GM21423 (cell line): ENCODE results near the gene FAM3C.
"Not testable (repeated sequence)": the region's sequence is repeated elsewhere in the genome, so short reads cannot be mapped to it uniquely, and the experiment has no call there.

Experiments
- ATAC-seq: cut with Tn5 transposase; IDR thresholded peaks from one replicate; pipeline ENCODE4 v1.9.1; 2021; ENCODE audit warnings: mild to moderate bottlenecking, moderate library complexity; ENCODE audit not compliant: unreplicated experiment

FAM3C gene

GRCh38 chr7:121395961-121396757 lies at the start of gene FAM3C:
FAM3C (minus strand) TSS chr7:121396308; CDS start chr7:121382969, 13,339 bp downstream.
- peak; percentile 81 for ATAC-seq

- ATAC-seq = no peak
These were observed 46.7 kb upstream of the FAM3C start for GRCh38 chr7:121442845-121443244.

DNA sequence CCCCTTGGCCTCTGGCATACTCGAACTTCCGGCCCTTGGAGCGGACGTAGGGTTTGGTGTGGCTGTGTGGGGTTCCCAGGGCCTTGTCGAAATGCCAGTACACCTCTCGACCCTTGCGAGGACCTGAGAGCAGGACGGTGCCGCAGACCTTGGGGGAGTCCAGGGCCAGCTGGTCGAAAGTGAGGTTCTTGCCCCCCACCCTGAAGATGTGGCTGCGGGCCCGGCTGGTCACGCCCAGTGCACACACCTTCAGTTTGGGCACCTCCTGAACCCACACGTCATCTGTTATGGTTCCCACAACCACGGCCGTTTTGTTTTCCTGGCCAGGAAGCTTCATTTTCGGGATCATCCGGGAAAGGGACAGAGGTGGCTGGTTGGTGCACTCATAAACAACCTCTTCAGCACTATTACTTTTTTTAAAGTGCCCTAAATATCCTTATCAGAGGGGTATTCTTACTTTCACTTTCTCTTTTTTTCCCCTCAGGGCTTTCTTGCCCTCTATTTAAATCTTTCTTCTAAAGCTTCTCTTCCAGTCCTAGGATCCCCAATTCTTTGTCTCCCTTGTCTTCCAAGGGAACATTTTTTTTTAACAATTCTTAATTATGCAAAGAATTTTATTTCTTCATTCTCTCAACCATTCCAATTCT lies 44.9 kb upstream of the FAM3C start:
- no peak for ATAC-seq

GRCh38 chr7:121438043-121438955 lies 42.2 kb upstream of the FAM3C start:
- peak; percentile 44 for ATAC-seq

DNA sequence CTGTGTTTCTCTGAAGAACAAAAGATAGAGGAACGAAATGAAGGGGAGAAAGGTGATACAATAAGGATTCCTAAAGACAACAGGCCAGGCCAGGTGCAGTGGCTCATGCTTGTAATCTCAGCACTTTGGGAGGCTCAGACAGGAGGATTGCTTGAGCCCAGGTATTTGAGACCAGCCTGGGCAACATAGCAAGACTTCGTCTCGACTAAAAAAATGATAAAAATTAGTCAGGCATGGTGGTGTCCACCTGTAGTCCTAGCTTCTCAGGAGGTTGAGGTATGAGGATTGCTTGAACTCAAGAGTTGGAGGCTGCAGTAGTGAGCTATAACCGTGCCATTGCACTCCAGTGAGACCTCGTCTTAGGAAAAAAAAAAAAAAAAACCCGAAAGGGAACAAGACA lies 41.4 kb upstream of the FAM3C start:
- no peak for ATAC-seq

DNA sequence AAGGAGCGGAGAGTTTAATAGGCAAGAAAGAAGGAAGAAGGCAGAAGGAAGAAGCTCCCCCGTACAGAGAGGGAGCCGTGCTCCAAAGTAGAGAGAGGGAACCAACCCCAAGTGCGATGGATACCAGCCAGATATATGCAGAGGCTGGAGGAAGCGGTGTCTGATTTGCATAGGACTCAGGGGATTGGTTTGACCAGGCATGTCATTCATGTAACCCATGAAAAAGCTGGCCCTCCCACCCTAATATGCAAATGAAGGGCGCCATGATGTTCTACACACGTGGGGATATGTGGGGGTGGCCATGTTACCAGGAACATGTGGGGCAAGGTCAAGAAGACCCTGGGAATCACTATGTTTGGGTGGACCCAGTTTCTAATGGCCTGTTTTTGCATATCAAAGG lies 40.6 kb upstream of the FAM3C start:
- no peak for ATAC-seq

GRCh38 chr7:121436136-121436535 lies 40.0 kb upstream of the FAM3C start:
- no peak for ATAC-seq

- peak; percentile 36 for ATAC-seq
These were observed 37.7 kb upstream of the FAM3C start for GRCh38 chr7:121433775-121434174.

DNA sequence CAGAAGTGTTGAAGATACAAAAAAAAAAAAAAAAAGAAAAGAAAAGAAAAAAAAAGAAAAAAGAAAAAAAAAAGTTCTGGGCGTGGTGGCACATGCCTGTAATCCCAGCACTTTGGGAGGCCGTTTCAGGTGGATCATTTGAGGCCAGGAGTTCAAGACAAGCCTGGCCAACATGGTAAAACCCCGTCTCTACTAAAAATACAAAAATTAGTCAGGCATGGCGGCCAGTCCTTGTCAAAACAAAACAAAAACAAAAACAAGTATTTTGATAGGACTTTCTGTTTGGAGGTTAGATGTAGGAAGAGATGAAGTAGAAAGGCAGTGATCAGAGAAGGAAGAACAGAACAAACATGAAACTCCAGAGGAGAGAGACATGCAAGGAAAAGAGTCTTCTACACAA lies 36.4 kb upstream of the FAM3C start:
- peak; percentile 57 for ATAC-seq

- no peak for ATAC-seq
These were observed 35.9 kb upstream of the FAM3C start for GRCh38 chr7:121431996-121432395.

DNA sequence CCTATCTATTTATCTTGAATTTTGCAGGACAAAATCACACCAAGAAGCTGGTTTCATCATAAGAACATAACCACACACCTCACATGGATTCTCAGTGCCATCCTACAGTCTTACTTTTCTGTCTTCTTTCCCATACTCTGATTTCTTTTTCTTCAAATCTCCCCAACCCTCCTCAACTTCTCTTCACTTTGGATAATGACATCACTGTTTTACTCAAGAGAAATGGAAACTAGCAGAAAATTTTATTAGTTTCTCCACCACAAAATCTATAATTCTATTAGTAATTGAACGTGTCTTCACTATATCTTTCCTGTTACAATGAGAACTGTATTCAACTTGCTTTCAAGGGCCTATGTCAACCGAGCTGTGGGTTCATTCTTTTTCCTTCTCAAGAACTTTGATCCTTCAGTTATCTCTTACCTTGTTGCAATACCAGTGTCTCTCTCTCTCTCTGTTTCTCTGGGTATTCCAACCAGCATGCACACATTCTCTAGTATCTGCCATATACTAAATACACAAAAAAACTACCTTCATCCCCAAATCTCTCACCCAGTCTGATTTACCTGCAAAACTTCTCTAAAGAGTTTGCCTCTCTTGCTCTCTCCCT lies 35.4 kb upstream of the FAM3C start:
- ATAC-seq = no peak

DNA sequence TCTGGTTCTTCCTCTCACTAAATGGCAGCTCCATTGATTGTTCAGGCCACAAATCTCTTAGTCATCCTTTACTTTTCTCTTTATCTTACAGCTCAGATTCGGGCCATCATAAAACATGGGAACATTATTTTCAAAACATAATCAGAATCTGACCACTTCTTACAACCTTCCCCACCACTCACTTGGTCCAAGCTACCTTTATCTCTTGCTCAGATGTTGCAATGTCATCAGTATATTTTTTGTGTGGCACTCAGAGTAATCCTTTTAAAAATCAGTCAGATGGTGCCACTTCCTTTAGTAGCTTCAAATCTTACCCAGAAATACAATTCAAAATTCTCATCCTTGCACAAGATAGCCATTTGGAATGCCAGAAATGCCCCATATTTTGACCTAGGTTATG lies 34.5 kb upstream of the FAM3C start:
- no peak for ATAC-seq

GRCh38 chr7:121429798-121430197 lies 33.7 kb upstream of the FAM3C start:
- ATAC-seq = no peak

GRCh38 chr7:121428855-121429489 lies 32.9 kb upstream of the FAM3C start:
- ATAC-seq = no peak

GRCh38 chr7:121421743-121422142 lies 25.6 kb upstream of the FAM3C start:
- ATAC-seq = not testable (repeated sequence)

- ATAC-seq = no peak
These were observed 24.9 kb upstream of the FAM3C start for GRCh38 chr7:121420976-121421375.

DNA sequence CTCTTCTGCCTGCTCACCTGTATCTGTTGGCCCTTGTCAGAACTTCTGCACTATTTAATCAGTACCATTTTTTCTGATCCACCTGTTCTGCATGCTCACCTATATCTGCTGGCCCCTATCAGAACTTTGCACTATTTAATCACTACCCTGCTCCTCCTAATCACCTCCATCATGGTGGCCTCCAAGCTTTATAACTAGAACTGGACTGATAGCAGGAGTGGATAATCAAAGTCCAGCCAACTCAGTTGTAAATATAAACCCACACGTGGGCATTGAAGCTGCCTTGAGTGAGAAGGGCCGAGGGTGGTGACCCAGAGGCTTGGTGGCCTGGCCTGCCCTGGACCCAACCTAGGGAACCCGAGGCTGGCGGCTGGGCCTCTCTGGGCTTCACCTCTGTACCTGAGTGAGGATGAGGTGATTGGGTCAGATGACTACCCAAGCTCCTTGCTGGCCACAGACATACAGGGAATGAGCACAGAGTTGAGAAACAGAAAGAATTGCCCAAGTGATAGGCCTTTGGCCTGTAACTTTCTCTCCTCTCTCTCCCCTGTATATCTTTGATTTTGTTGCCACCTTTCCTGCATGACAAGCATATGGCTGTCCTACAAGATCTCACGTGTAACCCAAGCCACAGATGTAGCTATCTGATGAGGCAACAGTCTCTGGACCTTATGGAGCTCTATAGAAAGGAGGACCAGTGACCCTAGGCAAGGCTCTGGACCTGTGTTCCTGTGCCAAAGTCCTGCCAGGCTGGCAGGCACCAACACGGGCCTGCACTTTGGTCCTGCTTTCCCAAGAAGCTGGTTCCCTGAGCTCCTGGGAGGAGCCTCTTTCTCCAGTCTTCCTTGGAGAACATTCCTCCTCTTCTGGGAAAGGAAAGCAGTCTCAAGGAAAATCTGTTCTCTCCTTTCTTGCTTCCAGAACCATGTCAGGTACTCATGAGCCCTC lies 23.4 kb upstream of the FAM3C start:
- ATAC-seq = no peak

DNA sequence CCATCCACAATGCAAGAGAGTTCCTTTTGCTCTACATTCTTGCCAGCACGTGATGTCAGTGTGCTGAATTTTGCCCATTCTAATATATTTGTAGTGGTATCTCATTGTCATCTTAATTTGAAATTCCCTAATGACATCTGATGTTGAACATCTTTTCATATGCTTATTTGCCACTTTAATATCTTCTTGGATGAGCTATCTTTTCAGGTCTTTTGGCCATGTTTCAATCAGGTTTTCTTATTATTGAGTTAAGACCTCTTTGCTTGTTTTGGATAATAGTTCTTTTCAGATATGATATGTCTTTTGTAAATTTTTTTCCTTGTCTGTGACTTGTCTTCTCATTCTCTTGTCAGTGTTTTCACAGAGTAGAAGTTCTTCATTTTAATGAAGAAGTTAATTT lies 20.4 kb upstream of the FAM3C start:
- no peak for ATAC-seq

DNA sequence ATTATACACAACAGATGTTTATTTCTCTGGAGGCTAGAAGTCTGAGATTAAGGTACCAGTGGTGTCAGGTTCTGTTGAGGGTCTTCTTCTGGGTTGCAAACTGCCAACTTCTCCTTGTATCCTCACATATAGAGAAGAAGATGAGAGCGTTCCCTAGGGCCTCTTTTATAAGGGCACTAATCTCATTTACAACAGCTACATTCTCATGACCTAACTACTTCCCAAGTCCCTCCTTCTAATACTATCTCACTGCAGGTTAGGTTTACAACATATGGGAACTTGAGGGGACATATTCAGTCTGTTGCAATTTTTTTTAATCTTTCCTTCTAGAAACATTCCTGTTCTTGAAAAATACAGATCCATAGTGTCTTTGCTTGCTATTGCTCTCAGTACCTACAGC lies 18.3 kb upstream of the FAM3C start:
- no peak for ATAC-seq
